Stimulated activated CD4-positive, alpha-beta T cell treated with anti-CD3 and anti-CD28 coated beads, Interleukin-4, amount 100 ng/mL, for 48 hours (primary cell): ENCODE results near the gene RANBP10.
"Not testable (repeated sequence)": the region's sequence is repeated elsewhere in the genome, so short reads cannot be mapped to it uniquely, and the experiment has no call there.

Experiments used
- DNase-seq, 2 donors: peaks; one replicate each; pipeline ENCODE4 v3.0.0-alpha.2; 2020; ENCODE audit warnings: low read depth in 2 of 2

The RANBP10 gene

DNA sequence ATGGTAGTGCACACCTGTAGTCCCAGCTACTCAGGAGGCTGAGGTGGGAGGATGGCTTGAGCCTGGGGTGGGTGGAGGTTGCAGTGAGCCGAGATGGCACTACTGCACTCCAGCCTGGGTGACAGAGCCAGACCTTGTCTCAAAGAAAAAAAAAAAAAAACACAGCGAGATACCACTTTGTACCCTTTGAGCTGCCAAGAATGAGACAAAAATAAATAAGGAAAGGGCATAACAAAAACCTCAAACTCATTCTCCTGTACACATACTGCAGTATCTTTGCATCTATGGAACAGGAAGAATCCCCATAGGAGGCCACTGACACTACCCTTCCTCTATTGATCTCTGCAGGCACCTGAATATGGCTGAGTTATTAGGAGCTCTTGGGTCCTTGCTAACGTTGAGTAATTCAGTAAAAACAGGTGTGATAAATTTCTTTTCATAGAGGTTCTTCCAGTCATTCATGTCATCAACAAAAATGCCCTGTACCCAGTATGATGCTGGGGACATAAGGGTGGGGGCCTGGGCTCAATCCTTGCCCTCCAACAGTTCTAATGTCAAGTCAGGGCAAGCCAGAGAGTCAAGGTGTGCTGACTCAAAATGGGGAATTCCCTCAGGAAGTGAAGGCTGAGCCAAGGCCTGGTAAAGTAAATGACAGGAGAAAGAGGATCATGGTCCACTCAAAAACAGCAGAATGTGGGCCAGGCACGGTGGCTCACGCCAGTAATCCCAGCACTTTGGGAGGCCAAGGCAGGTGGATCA, 26.9 kb downstream of the RANBP10 start:
- DNase-seq, result no peak

DNA sequence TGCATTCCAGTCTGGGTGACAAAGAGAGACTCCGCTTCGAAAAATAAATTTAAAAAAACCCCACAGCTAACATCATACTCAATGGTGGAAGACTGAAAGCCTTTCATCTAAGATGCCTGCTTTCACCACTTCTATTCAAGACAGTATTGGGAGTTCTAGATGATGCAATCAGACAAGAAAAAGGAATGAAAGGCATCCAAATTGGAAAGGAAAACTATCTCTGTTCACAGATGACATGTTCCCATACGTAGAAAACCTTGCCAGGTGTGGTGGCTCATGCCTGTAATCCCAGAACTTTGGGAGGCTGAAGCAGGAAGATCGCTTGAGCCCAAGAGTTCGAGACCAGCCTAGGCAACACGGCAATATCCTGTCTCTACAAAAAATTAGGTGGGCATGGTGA, 31.1 kb downstream of the RANBP10 start:
- DNase-seq, result no peak

DNA sequence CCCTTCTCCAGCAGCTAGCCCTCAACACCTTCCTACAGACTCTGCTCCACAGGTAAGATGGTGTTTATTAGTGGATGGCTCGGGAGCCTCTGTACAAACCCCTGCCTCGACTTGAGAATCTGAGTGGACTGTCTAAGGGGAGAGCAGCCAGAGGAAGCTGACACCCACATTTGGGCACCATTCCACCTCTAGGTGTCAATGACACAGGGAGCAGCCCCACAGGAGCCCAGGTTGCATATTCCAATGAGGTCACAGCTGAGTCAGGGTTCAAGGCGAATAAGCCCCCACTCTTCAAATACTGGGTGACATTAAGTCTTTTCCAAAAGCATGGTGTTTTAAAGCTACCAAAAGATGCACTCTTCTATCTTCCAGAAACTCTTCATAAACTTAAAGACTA, 31.9 kb downstream of the RANBP10 start:
- no peak for DNase-seq

DNA sequence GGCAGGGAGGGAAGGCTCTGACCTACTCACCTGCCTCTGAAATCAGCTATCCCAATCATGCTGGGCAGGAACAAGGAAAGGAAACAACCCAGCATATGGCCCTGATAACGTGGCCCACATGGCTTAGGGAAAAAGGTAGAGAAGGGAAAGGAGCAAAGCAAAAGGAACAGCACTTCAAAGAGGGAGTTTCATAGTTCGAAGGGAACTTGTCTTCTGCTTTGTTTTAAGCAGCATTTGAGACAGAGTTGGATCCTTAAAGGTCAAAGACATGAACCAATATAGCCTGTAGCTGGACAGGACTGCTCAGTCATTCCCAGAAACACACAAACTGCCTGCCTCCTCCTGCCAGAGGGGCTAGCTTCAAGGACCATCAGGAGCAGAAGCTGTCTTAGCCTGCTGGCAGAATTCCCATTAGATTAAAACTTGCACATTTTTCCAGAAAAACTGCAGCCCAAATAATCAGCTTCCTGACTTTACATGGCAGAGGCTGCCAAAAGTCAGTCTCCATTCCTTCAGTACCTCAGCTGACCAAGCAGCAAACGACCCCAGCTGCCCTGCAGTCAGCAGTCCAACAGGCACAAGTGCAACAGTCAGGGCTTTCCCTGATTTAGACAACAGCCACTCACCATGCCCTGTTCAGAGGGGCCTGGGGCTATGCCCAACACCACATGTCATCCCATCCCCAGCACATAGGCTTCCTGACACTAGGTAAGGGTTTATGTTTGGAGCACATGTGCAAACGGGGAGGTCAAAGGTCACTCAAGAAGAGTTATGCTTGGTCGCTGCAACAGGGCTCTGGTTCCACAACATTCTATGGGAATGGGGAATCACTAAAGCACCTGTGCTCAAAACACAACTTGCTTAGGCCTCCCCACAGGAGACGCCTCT, 32.5 kb downstream of the RANBP10 start:
- DNase-seq, result no peak

DNA sequence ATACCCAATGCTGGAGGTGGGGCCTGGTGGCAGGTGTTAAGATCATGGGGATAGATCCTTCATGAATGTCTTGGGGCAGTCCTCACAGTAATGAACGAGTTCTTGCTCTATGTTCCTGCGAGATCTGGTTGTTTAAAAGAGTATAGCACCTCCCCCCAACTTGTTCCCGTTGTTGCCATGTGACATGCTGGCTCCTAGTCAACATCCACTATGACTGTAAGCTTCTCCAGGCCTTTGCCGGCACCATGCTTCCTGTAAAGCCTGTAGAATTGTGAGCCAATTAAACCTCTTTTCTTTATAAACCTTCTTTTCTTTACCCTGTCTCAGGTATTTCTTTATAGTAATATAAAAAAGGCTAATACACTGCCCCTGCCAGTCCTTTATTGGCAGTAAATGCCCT, 33.3 kb downstream of the RANBP10 start:
- DNase-seq, result no peak

DNA sequence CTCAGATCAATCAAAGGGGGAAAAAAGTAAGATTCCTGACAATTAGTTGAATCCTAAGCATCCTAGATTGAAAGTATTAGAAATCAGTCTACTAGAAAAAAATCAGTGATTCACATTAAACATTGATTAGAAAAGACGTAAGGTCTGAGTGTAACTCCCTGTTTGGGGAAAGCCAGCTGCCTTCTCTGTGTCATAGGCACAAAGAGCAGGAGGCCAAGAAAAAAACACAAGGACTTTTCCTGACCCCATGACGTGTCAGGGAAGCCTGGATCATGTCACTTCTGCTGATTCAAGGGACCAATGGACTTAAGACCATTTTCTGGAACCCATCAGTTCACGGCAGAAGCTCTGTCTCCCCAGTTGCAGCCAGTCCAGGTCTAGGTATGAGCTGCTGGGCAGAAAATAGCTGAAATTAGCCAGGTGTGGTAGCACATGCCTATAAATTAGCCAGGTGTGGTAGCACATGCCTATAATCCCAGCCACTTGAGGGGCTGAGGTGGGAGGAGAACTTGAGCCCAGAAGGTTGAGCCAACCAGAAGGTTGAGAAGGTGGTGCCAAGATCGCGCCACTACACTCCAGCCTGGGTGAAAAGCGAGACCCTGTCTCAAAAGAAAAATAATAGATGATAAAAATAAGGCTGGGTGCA, 35.9 kb downstream of the RANBP10 start:
- no peak for DNase-seq

DNA sequence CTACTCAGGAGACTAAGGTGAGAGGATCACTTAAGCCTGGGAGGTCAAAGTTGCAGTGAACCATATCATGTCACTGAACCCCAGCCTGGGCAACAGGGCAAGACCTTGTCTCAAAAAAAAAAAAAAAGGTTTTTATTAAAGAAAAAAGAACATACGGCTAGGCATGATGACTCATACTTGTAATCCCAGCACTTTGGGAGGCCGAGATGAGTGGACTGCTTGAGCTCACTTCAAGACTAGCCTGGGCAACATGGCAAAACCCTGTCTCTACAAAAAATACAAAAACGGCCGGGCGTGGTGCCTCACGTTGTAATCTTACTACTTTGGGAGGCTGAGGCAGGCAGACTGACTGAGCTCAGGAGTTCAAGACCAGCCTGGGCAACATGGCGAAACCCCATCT, 38.4 kb downstream of the RANBP10 start:
- DNase-seq, result no peak

DNA sequence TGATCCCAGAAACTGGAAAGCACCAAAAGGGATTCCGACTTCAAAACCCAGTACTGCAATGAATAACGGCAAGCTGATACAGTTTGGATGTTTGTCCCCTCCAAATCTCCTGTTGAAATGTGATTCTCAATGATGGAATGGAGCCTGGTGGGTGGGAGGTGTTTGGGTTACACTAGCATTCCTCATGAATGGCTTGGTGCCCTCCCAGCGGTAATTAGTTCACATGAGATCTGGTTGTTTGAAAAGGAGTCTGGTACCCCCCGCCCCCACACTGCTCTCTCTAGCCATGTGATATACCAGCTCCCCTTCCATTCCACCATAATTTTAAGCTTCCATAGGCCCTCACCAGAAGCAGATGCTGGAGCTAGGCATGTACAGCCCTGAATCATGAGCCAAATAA, 40.1 kb downstream of the RANBP10 start:
- DNase-seq, result no peak

DNA sequence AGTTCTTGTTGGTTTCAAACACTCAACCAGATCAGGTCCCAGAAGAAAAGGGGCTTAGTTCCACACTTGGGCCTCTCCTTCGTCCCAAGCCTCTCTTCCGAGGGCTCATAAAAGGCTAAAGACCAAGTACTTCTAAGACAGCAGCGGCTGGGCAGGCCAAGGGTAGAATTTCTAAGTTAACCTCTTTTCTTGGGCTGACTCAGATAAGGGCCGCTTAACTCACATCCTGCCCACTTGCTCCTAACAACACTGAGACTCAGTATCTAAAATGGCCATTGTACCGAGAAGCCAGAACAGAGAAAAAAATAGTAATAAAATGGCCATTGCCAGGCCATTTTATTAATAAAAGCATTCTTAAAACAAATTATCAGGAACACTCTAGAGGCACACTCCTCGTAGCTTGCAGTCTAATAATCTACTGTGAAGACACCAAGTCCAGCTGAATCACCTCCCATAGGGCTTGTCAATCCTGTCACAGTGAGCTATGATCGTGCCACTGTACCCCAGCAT, 42.1 kb downstream of the RANBP10 start:
- DNase-seq, result no peak

DNA sequence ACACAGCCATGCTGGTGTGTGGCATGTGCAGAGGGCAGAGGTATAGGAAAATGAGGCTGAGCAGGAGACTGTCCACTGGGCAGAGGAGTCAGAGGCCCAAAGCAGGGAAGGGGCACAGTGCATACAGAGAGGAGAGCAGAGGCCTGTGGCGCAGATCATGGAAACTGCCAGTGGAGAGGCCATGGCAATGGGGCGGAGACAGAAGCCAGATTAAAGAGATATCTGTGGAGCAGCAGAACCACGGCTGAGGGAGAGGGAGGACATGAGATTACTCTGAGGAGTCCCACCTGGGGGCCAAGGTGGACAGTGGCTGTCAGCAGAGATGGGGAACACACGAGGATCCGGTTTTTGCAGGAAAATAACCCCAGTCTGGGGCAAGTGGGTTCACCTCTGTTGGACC, 43.3 kb downstream of the RANBP10 start:
- no peak for DNase-seq

DNA sequence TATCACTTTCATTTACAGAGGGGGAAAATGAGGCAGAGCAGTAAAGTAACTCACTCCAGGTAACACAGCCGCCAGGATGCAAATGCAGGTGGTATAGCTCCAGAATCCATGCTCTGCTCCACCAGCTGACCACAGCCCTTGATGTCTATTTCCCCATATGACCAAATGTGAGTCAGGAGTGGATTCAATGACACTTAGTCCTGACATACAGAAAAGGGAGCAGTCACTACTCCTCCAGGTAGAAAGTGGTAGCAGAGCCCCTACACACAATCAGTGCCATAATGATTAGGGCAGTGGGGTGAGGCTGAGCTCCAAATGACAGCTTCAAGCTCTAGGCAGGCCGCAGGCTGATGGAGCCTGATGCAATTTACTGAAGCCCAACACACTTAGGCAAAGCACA, 44.0 kb downstream of the RANBP10 start:
- no peak for DNase-seq

DNA sequence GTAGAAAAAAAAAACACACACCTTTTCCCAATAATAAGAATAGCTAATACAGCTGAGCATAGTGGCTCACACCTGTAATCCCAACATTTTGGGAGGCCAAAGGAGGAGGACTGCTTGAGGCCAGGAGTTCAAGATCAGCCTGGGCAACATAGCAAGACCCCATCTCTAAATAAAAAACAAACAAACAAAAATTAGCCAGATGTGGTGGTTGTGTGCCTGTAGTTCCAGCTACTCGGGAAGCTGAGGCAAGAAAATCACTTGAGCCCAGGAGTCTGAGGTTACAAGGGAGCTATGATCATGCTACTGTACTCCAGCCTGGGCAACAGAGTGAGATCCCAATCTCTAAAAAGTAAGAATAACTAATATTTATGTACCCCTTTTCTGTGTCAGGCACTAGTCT, 44.4 kb downstream of the RANBP10 start:
- no peak for DNase-seq

DNA sequence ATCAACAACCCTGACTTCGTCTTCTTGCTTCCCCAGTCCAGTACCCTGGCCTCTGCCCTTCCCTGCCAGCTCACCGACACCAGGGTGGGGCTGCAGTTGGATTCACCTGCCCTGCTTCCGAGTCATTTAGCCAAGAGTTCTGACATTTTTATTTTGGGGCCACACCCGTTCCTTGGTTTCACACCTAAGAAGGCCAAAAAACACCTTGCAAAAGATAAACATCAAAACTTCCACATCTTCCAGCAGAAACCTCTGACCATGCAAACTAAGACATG, 45.5 kb downstream of the RANBP10 start:
- no peak for DNase-seq

DNA sequence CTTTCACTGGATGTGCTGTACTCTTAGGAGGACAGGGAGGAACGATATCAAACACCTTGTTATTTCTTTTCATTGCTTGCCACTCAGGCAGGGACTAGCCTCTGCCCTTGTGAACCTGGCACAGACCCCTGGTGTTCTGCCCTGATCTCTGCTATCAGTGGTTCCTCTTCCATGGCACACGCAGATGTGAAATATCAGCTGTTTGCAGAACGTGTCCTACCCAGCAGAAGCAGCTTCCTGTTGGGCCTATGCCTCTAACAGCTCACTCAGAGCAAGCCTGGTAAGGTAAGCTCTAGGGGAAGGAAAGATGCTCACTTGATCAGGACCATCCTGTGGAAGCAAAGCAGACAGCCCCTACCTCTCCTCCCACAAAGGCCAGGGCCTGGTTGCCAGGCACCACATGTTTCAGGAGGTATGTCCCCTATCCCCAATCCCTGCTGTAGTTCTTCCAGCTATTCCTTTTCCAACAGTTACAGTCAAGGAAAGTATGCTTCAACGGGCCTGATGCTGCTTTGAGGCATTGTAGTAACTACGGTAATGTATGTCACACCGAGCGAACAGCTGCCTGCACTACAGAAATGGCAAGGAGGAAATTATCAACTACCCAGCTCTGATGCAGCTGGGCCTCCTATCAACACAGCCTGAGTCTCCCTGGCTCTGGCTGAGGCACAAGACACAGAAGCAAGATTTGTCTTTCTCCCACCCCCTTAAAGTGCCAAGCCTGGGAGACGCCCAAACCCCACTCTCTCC, 46.0 kb downstream of the RANBP10 start:
- DNase-seq, result no peak

DNA sequence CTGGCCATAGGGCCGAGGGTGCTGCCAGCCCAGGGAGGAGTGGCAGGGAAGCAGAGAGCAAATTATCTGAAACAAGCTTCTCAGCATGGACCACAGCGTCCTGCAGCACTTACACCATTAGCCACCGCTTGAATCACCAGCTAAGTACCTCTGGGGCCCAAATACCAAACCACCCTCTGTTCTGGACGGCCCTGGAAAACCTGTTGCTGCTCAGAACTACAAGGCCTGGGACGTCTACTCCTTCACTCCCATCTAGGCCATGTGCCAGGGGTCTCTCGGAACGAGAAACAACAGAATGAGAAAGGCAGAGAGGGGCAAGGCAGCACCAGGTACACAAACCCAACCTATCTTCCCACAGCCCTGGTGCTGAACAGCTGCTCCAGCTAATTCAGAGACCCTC, 47.4 kb downstream of the RANBP10 start:
- DNase-seq, result no peak

DNA sequence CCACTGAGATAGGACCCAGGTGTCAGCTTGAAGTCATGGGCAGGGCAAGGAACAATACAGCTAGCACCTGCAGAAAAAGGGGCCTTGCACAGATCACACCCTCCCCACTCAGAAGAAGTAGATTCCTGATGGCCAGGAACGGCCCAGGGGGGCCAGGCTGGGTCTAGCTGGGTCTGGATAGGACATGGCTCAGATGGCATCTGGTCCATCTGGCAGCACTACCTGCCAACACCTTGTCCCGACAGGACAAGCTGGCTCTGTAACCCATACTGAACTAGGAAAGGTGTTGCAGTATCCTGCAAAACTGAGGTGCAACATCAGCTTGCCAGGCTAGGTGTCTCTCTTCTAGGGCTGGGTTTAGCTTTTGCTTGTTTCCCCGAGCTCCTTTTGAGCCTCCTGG, 48.4 kb downstream of the RANBP10 start:
- no peak for DNase-seq

DNA sequence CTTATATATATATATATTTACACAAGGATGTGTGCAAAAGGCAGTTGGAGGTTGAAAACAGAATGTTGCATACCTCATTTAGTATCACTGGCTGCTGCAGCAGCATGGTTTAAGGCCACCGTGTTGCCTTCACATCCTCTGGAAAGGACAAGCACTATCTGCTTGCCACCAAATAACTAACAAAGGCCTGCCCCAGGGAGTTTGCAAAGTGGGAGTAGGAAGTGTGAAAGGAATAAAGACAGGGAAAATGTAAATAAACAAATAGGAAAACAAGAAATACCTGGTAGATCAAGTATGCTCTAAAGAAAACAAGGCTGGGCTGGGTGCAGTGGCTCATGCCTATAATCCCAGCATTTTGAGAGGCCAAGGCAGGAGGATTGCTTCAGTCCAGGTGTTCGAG, 53.7 kb downstream of the RANBP10 start:
- DNase-seq, result no peak

DNA sequence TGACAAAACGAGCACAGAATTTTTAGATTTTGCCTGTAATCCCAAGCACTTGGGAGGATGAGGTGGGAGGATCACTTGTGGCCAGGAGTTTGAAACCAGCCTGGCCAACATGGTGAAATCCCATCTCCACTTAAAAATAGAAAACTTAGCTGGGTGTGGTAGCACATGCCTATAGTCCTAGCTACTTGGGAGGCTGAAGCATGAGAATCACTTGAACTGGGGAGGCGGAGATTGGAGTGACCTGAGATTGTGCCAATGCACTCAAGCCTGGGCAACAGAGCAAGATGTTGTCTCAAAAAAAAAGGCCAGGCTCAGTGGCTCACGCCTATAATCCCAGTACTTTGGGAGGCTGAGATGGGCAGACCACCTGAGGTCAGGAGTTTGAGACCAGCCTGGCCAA, 55.0 kb downstream of the RANBP10 start:
- not testable (repeated sequence) for DNase-seq

DNA sequence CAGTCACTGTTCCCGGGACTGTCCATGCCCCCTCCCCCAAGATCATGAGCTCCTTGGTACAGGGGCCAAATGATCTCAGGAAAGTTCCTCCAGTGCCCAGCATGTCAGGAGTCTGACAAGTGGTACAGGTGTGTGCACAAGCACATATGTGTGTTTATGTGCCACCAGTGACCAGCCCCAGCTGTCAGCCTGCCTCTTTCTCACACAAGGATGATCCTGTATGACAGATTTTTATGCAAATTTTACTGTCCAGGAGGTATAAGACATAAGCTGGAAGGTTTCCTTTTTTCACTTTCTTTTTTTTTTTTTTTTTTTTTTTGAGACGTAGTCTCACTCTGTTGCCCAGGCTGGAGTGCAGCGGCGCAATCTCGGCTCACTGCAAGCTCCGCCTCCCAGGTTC, 55.9 kb downstream of the RANBP10 start:
- no peak for DNase-seq

DNA sequence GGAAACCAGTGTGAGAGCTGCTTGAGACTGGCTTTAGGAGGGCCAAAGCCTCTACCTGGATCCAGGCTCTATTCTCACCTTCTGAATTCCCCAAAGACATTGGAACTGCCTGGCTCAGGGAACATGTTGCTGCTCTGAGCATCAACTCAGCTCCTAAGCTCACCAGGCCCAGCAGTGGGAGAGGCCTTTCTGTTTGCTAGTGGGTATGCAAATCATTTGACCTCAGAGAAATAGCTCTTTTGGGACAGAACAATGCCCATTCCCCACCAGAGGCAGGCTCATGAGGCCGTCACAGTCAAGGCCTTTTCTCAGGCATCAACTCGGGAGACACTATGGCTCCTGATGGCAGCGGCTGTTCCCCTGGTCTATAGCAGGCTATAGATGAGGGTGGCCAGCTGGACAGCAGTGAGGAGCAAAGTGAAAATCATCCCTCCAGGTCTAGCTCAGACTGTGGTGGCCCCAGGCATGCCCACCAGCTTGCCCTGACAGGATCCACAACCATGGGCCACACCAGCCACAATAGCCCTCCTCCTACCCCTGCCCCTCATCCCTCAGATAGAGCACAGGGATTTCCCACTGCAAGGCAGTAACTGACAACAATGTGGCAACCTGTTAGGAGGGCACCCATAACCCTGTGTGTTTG, 56.8 kb downstream of the RANBP10 start:
- DNase-seq, result no peak

DNA sequence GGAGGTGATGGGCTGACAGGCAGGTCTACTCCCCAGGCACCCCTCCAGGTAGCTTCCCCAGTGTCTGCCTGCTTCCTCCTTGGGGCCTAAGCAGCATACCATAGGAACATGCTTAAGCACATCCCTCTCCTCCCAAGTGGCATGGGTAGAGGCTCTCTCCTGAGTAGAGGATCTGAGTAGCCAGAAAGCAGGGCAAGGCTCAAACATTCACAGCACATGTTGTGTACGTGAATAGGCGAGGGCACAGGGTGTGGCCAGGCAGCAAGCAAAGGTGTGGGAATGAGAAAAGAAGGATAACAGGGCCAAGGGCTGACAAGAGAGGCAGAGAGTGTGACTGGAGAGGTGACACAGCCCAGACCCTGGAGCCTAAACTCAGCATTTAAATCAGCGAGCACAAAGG, 57.5 kb downstream of the RANBP10 start:
- no peak for DNase-seq

DNA sequence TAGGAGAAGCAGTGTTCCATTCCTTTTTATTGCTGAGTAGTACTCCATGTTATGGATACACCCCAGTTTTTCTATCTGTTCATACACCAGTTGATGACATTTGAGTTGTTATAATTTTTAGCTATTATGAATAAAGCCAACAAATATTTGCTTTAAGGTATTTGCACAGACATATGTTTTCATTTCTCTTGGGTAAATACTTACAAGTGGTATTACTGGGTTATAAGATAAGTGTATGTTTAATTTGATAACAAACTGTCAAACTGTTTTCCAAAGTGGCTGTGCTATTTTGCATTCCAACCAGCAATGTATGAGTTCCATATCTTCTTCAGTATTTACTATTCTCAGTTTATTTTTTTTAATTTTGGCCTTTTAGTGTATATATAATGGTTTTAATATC, 59.5 kb downstream of the RANBP10 start:
- DNase-seq, result no peak
